ENCODE data around the gene TMED1. TPM values are rescaled to one million over a fixed set of nuclear protein-coding genes. Genes with fewer than 3 reads are reported as not detected.
"Not testable (repeated sequence)": the region's sequence is repeated elsewhere in the genome, so short reads cannot be mapped to it uniquely, and the experiment has no call there.

TMED1 gene
- total RNA-seq, 1 donor from 2014 or later: 30.9 TPM

GRCh38 chr19:10870955-10871603 is 35.1 kb upstream of the TMED1 start, which contains the start of gene CARM1:
Gene CARM1 (plus strand): TSS chr19:10871553. CDS start chr19:10871703, 150 bp downstream.
- Mint-ChIP-seq H3K4me1 (peaks cover 15% of the 10 kb centered on the region), H3K27ac (peak within 1 kb of the TSS; percentile 96), H3K9me3 (no peaks in the 10 kb centered on the region), H3K27me3 (ENCODE audit: low read depth) (no peaks in the 10 kb centered on the region), H3K4me3 (peak within 1 kb of the TSS; percentile 85), H3K36me3 (no peaks in the 10 kb centered on the region)
- TF ChIP-seq CTCF (IDR thresholded peaks at IDR 0.05; ENCODE audit: unreplicated experiment): peak; percentile 75
- DNase-seq (ENCODE audit: low spot score in 2 of 2, unreplicated experiment in 2 of 2): peak; percentile 99

GRCh38 chr19:10870501-10870954 is 34.5 kb upstream of the TMED1 start:
- TF ChIP-seq CTCF (IDR thresholded peaks at IDR 0.05; ENCODE audit: unreplicated experiment): no peak
- no peaks in the 10 kb centered on the region for H3K27me3 Mint-ChIP-seq (ENCODE audit: low read depth)

GRCh38 chr19:10869872-10870311 is 33.9 kb upstream of the TMED1 start:
- not testable (repeated sequence) for H3K27me3 Mint-ChIP-seq (ENCODE audit: low read depth); H3K9me3 Mint-ChIP-seq; DNase-seq (ENCODE audit: low spot score in 2 of 2, unreplicated experiment in 2 of 2); H3K36me3 Mint-ChIP-seq
- H3K27ac Mint-ChIP-seq: peak overlapping the region; percentile 95
- peaks cover 15% of the 10 kb centered on the region for H3K4me1 Mint-ChIP-seq
- peak overlapping the region; percentile 68 for H3K4me3 Mint-ChIP-seq

More at GRCh38 chr19:10870501-10870954, 34.5 kb upstream of the TMED1 start:
- Mint-ChIP-seq H3K27ac (peak overlapping the region; percentile 95), H3K9me3 (no peaks in the 10 kb centered on the region), H3K4me3 (peak overlapping the region; percentile 68), H3K36me3 (no peaks in the 10 kb centered on the region), H3K4me1 (peaks cover 15% of the 10 kb centered on the region)
- DNase-seq (ENCODE audit: low spot score in 2 of 2, unreplicated experiment in 2 of 2): no peak

- Mint-ChIP-seq H3K4me1 (peaks cover 19% of the 10 kb centered on the region), H3K27ac (peak overlapping the region; percentile 59), H3K27me3 (ENCODE audit: low read depth) (no peaks in the 10 kb centered on the region), H3K4me3 (no peak overlapping the region), H3K36me3 (no peaks in the 10 kb centered on the region), H3K9me3 (no peaks in the 10 kb centered on the region)
- no peak for DNase-seq (ENCODE audit: low spot score in 2 of 2, unreplicated experiment in 2 of 2)
- no peak for TF ChIP-seq CTCF (IDR thresholded peaks at IDR 0.05; ENCODE audit: unreplicated experiment)
These were observed 33.0 kb upstream of the TMED1 start for GRCh38 chr19:10868872-10869547.

- H3K4me3 Mint-ChIP-seq: no peak overlapping the region
- no peaks in the 10 kb centered on the region for H3K36me3 Mint-ChIP-seq
- H3K27ac Mint-ChIP-seq: no peak overlapping the region
- no peak for DNase-seq (ENCODE audit: low spot score in 2 of 2, unreplicated experiment in 2 of 2)
- H3K27me3 Mint-ChIP-seq (ENCODE audit: low read depth): no peaks in the 10 kb centered on the region
- no peaks in the 10 kb centered on the region for H3K9me3 Mint-ChIP-seq
- no peak for TF ChIP-seq CTCF (IDR thresholded peaks at IDR 0.05; ENCODE audit: unreplicated experiment)
- peaks cover 16% of the 10 kb centered on the region for H3K4me1 Mint-ChIP-seq
These were observed 30.5 kb upstream of the TMED1 start for GRCh38 chr19:10866495-10866894.

GRCh38 chr19:10864538-10864899 is 28.5 kb upstream of the TMED1 start:
- peak; percentile 66 to 89 for DNase-seq (ENCODE audit: low spot score in 2 of 2, unreplicated experiment in 2 of 2)
- no peaks in the 10 kb centered on the region for H3K36me3 Mint-ChIP-seq
- no peaks in the 10 kb centered on the region for H3K27me3 Mint-ChIP-seq (ENCODE audit: low read depth)
- peak overlapping the region; percentile 22 for H3K4me3 Mint-ChIP-seq
- H3K27ac Mint-ChIP-seq: no peak overlapping the region
- TF ChIP-seq CTCF (IDR thresholded peaks at IDR 0.05; ENCODE audit: unreplicated experiment): peak; percentile 75
- peaks cover 11% of the 10 kb centered on the region for H3K4me1 Mint-ChIP-seq
- H3K9me3 Mint-ChIP-seq: no peaks in the 10 kb centered on the region

Measured in mesothelial cell of epicardium (in vitro differentiated cells).